Hepatocyte (in vitro differentiated cells): Measurements from ENCODE around the gene SEC61G. TPM values are rescaled to one million over a fixed set of nuclear protein-coding genes. Genes with fewer than 3 reads are reported as not detected.
A peak's percentile ranks its signal among the peaks of the same experiment; 100 is the strongest.

ENCODE experiments used
- DNase-seq: peaks from one replicate; pipeline ENCODE4 v3.0.0-alpha.2; 2016; ENCODE audit warnings: low spot score
- H2AFZ ChIP-seq: fragments of 200-600 bp; sonication (generic); 2 replicates; pipeline ENCODE4 v1.6.0; 2016; ENCODE audit warnings: antibody characterized with exemption, mild to moderate bottlenecking
- H3K27ac ChIP-seq: fragments of 200-600 bp; sonication (generic); 2 replicates; pipeline ENCODE4 v1.5.1; 2016; ENCODE audit warnings: mild to moderate bottlenecking
- H3K27me3 ChIP-seq: fragments of 200-600 bp; sonication (generic); 2 replicates; pipeline ENCODE4 v1.6.1; 2016
- H3K36me3 ChIP-seq: fragments of 200-600 bp; sonication (generic); replicated peaks from 2 replicates; pipeline ENCODE4 v1.5.1; 2016; ENCODE audit warnings: low read depth; ENCODE audit not compliant: insufficient read depth
- H3K4me1 ChIP-seq: fragments of 200-600 bp; sonication (generic); 2 replicates; pipeline ENCODE4 v1.5.1; 2016; ENCODE audit warnings: mild to moderate bottlenecking, moderate library complexity; ENCODE audit not compliant: insufficient read depth
- H3K4me2 ChIP-seq: fragments of 200-600 bp; sonication (generic); 2 replicates; pipeline ENCODE4 v1.6.0; 2016
- H3K4me3 ChIP-seq: fragments of 200-600 bp; sonication (generic); 2 replicates; pipeline ENCODE4 v1.5.1; 2016; ENCODE audit warnings: mild to moderate bottlenecking
- H3K79me2 ChIP-seq: fragments of 200-600 bp; sonication (generic); 2 replicates; pipeline ENCODE4 v1.6.0; 2017; ENCODE audit warnings: mild to moderate bottlenecking
- H3K9me2 ChIP-seq: fragments of 200-600 bp; sonication (generic); replicated peaks from 2 replicates; pipeline ENCODE4 v1.6.0; 2017; ENCODE audit warnings: mild to moderate bottlenecking; ENCODE audit not compliant: insufficient read depth
- H3K9me3 ChIP-seq: fragments of 200-600 bp; sonication (generic); 2 replicates; pipeline ENCODE4 v1.5.1; 2016; ENCODE audit warnings: low read depth, mild to moderate bottlenecking
- H4K20me1 ChIP-seq: fragments of 200-600 bp; sonication (generic); 2 replicates; pipeline ENCODE4 v1.6.0; 2016; ENCODE audit warnings: mild to moderate bottlenecking; ENCODE audit not compliant: insufficient read depth, poor library complexity, severe bottlenecking
- CTCF ChIP-seq: fragments of 200-600 bp; sonication (generic); IDR thresholded peaks from 2 replicates; pipeline ENCODE4 v1.5.1; 2016; ENCODE audit warnings: antibody characterized with exemption, mild to moderate bottlenecking; ENCODE audit not compliant: poor library complexity
- EZH2 ChIP-seq: fragments of 200-600 bp; sonication (generic); IDR thresholded peaks from 2 replicates; pipeline ENCODE4 v1.6.1; 2016; ENCODE audit warnings: antibody characterized with exemption, mild to moderate bottlenecking, borderline replicate concordance
- EZH2phosphoT487 ChIP-seq: fragments of 200-600 bp; sonication (generic); IDR thresholded peaks from one replicate; pipeline ENCODE4 v1.6.1; 2018; ENCODE audit warnings: antibody characterized with exemption, mild to moderate bottlenecking, low read depth, moderate library complexity; ENCODE audit not compliant: unreplicated experiment, severe bottlenecking
- WGBS: methylation state at CpG from one replicate; pipeline ENCODE4 v1.1.6; 2016; ENCODE audit warnings: low lambda C conversion rate; ENCODE audit errors: missing lambda C conversion rate; 5-methylcytosine and 5-hydroxymethylcytosine counted together
- polyA plus RNA-seq: library from polyadenylated mRNA; unstranded; fragments of >200 nt; fragmentation: Nextera tagmentation; extraction: Ambion mirVana; gene quantifications from 2 replicates; pipeline ENCODE4 v1.2.1, GENCODE V29; 2016
- total RNA-seq: library from RNA; depleted of rRNA; stranded (reverse); fragments of >200 nt; gene quantifications from 2 replicates; pipeline ENCODE4 v1.2.3, GENCODE V29; 2014

The SEC61G gene
- 1,101 and 1,370 TPM in 2 replicates for total RNA-seq
- 444 and 460 TPM in 2 replicates for polyA plus RNA-seq

DNA sequence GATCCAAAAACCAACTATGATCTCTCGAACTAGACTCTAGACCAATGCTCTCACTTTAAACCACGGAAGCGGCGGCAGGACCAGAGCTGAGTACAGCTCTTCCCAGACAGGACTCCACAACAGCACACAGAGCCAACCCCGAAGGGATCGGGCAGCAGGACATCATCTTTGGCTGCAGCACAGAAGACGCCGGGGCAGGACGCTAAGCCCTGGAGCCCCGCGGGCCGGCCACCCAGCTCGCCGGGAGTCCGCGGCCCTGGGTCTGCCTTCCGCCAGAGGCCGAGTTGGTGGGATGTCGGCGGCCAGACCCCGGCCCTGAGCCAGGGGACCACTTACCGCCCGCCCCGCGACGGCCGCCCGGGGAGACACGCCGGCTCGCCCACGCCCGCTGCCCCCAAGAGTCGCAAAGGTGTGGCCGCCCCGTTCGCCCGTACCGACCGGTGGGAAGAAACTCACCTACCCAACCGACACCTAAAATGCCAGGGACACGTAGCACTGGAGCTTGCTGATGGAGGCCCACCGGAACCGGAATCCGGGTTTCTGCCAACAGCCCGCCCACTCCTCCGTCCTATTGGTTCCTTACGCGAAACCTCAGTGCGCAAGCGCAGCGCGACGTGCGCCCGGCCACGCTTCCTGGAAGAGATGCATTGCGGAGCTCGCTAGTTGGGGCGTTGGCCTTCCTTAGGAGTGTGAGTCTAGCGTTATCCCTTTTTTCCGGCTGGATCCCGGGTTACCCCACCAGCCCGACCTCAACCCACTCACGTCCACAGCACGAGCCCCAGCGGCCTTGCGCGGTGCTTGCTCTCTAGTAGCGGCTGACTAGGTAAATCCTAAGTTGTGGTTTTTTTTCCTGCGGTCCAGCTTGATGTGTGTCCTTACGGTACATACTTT lies at the start of gene SEC61G:
Gene SEC61G (minus strand): TSS at position 510 of the 891 bp plus-strand sequence. CDS start 1,623 bp downstream, outside the sequence.
- Histone ChIP-seq H3K9me2 (no peaks in the 10 kb centered on the region), H2AFZ (peak within 1 kb of the TSS; percentile 92), H4K20me1 (peaks cover 45% of the 10 kb centered on the region), H3K4me2 (peak within 1 kb of the TSS; percentile 96), H3K4me1 (peaks cover 9% of the 10 kb centered on the region), H3K4me3 (peak within 1 kb of the TSS; percentile 75), H3K79me2 (peaks cover 50% of the 10 kb centered on the region), H3K27me3 (no peaks in the 10 kb centered on the region), H3K27ac (peak within 1 kb of the TSS; percentile 94), H3K36me3 (no peaks in the 10 kb centered on the region), H3K9me3 (no peaks in the 10 kb centered on the region)
- under 1% methylated on average over 58 of the region's 72 CpGs for WGBS
- DNase-seq = peak; percentile 99
- TF ChIP-seq EZH2phosphoT487 (no peak), EZH2 (no peak), CTCF (no peak)

DNA sequence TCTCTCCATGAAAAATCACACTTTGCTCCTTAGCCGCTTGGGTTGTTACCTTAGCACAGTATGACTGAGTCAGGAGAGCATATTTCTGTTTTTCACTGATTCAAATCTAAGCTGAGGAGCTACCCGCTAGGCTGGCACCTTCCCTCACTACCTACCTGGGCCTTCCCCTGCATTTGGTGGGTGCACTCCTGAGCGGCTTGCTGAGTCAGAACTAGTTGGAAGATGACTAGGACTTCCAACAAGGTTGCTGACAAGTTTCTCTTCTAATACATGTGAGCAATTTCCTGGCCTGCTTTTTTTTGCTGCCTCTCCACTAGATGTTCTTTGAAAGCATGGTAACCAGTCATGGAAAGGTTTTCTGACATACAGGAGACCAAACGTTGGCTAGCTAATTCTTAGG lies 43.8 kb upstream of the SEC61G start:
- Histone ChIP-seq H3K36me3 (no peaks in the 10 kb centered on the region), H3K4me1 (no peaks in the 10 kb centered on the region), H3K27me3 (no peaks in the 10 kb centered on the region), H3K4me2 (no peak overlapping the region), H3K79me2 (no peaks in the 10 kb centered on the region), H3K9me2 (no peaks in the 10 kb centered on the region), H3K4me3 (no peak overlapping the region), H4K20me1 (no peaks in the 10 kb centered on the region), H3K9me3 (no peaks in the 10 kb centered on the region), H2AFZ (no peak overlapping the region), H3K27ac (no peak overlapping the region)
- WGBS = 86% methylated on average over 4 of the region's 4 CpGs
- TF ChIP-seq CTCF (no peak), EZH2phosphoT487 (no peak), EZH2 (no peak)
- no peak for DNase-seq

GRCh38 chr7:54802114-54802513 lies 43.1 kb upstream of the SEC61G start:
- DNase-seq = no peak
- Histone ChIP-seq H3K4me2 (no peak overlapping the region), H3K9me2 (no peaks in the 10 kb centered on the region), H3K27me3 (no peaks in the 10 kb centered on the region), H3K4me3 (no peak overlapping the region), H3K9me3 (no peaks in the 10 kb centered on the region), H3K4me1 (no peaks in the 10 kb centered on the region), H2AFZ (no peak overlapping the region), H3K36me3 (no peaks in the 10 kb centered on the region), H3K27ac (no peak overlapping the region), H4K20me1 (no peaks in the 10 kb centered on the region), H3K79me2 (no peaks in the 10 kb centered on the region)
- 86% methylated on average over 11 of the region's 11 CpGs for WGBS
- TF ChIP-seq EZH2 = no peak
- no peak for TF ChIP-seq CTCF
- no peak for TF ChIP-seq EZH2phosphoT487
